ENCODE results near the gene TRMT112.

GRCh38 chr11:64313491-64314145, 3.7 kb downstream of the TRMT112 start:
- no peak for TF ChIP-seq POLR2A (IDR thresholded peaks at IDR 0.05; ENCODE audit: low read depth, low read length)
- TF ChIP-seq POLR2AphosphoS5 (IDR thresholded peaks at IDR 0.05; ENCODE audit: low read depth, low read length), result no peak
- no peak for TF ChIP-seq TAF1 (IDR thresholded peaks at IDR 0.05; ENCODE audit: low read depth, low read length)
- no peak for TF ChIP-seq PAX5 (IDR thresholded peaks at IDR 0.05; ENCODE audit: insufficient read depth, low read length, severe bottlenecking)
- no peak for TF ChIP-seq SPI1 (IDR thresholded peaks at IDR 0.05; ENCODE audit: low read depth, low read length)
- TF ChIP-seq POU2F2 (IDR thresholded peaks at IDR 0.05; ENCODE audit: low read depth, low read length), result no peak
